GM12801 (cell line): ENCODE measurements around the gene TEX38.

Experiments used
- CTCF ChIP-seq: IDR thresholded peaks from one replicate; pipeline ENCODE4 v1.5.1; 2011; ENCODE audit warnings: control low read depth; ENCODE audit not compliant: insufficient read length; ENCODE audit errors: extremely low read depth

The TEX38 gene

DNA sequence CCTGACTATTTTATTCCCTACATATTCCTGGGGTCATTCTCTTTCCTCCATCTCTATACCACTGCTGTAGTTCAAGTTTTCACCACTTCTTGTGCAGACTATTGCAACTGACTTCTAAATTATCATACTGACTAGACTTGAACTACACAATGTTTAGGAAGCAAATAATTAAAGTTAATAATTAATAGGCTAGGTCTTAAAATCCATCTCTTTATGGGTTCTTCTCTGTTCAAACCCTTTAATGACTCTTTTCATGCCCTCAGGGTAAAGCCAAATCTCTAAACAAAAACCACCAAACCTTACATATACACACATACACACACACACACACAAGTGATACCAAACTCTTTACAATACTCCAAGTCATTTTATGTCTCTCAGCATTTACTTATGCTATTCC is 32.7 kb upstream of the TEX38 start:
- TF ChIP-seq CTCF, result no peak

- no peak for TF ChIP-seq CTCF
Observed at GRCh38 chr1:46639547-46639946, 32.1 kb upstream of the TEX38 start.

- no peak for TF ChIP-seq CTCF
Observed at GRCh38 chr1:46642115-46642680, 29.5 kb upstream of the TEX38 start.

GRCh38 chr1:46643368-46643775 is 28.3 kb upstream of the TEX38 start:
- no peak for TF ChIP-seq CTCF

GRCh38 chr1:46645815-46646214 is 25.8 kb upstream of the TEX38 start:
- TF ChIP-seq CTCF, result no peak

GRCh38 chr1:46646331-46646730 is 25.3 kb upstream of the TEX38 start:
- no peak for TF ChIP-seq CTCF

DNA sequence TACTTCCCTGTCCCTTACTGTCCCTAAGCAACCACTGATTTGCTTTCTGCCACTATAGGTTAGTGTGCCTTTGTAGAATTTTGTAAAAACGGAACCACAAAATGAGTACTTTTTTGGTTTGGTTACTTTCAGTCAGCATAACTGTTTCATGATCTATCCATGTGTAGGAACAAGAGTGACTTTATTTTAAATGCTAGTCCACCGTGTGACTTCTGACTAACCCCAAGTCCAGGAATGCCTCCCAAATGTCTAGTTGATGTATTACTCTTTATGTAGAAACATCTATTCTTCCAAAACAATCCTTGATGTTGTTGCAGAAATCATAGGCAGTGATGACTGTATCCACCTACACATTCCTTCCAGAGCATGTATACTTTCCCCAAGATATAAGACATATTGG is 24.8 kb upstream of the TEX38 start:
- no peak for TF ChIP-seq CTCF
